Spleen (tissue), 7 donors: Measurements from ENCODE around the gene RNF208.

Experiments
- POLR2A ChIP-seq, 3 donors: fragments of 450-650 bp; IDR thresholded peaks; one replicate each; pipeline ENCODE4 v1.5.1; 2017; ENCODE audit warnings: antibody characterized with exemption in 3 of 3, mild to moderate bottlenecking in 1 of 3
- POLR2AphosphoS5 ChIP-seq, 3 donors: sonication (generic); formaldehyde crosslinking; IDR thresholded peaks; one replicate each; pipeline ENCODE4 v1.5.1; 2017; ENCODE audit warnings: antibody characterized with exemption in 3 of 3
- TF ChIP-seq, protein P1 (sequence below), 11 experiments: fragments of 200-600 bp in 7 of 11; fragments of 450-650 bp in 4 of 11; sonication (generic) in 4 of 11; IDR thresholded peaks in 8 of 11; conservative IDR thresholded peaks in 3 of 11; 1 replicate in 7 of 11; 2 replicates in 4 of 11; pipeline versions ENCODE4 v1.4.0 to v1.8.0; 2016 to 2021; ENCODE audit warnings: antibody characterized with exemption in 11 of 11, inconsistent platforms in 4 of 11, mild to moderate bottlenecking in 1 of 11
- donor health status: DM: no; HTN: no; CAD: no; lungs with moderate emphysema.
- donor health status: DM: no; HTN: no; CAD: no.
- donor health status: DM: no; HTN: no; CAD: no.

DNA sequence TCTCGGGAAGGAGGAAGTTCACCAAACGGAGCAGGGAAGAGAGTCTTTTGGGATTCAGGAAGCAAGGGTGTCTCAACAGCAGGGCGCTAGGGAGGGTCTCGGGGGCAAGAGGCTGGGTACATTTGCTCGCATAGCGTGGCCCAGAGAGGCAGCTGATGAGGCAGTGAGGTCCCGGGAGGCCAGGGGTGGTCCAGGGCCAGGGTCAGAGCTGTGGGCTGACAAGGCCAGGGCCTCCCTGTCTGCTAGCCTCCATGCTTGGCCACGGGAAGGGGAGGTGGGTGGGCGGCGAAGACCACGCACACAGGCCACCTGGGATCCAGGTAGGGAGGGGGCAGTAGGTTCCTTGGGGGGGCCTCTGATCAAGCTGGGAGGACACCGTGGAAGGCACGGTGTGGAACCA is 10.5 kb downstream of the RNF208 start:
- TF ChIP-seq, protein P1, sequence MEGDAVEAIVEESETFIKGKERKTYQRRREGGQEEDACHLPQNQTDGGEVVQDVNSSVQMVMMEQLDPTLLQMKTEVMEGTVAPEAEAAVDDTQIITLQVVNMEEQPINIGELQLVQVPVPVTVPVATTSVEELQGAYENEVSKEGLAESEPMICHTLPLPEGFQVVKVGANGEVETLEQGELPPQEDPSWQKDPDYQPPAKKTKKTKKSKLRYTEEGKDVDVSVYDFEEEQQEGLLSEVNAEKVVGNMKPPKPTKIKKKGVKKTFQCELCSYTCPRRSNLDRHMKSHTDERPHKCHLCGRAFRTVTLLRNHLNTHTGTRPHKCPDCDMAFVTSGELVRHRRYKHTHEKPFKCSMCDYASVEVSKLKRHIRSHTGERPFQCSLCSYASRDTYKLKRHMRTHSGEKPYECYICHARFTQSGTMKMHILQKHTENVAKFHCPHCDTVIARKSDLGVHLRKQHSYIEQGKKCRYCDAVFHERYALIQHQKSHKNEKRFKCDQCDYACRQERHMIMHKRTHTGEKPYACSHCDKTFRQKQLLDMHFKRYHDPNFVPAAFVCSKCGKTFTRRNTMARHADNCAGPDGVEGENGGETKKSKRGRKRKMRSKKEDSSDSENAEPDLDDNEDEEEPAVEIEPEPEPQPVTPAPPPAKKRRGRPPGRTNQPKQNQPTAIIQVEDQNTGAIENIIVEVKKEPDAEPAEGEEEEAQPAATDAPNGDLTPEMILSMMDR (IDR thresholded peaks at IDR 0.05 in 8 of 11, conservative IDR thresholded peaks at IDR 0.05 in 3 of 11) = no peak
- TF ChIP-seq POLR2A (IDR thresholded peaks at IDR 0.05) (no peak), POLR2AphosphoS5 (IDR thresholded peaks at IDR 0.05) (peak in 1 of 3 donors; percentile 14)
